Mucosa of descending colon (tissue), 3 donors: ENCODE data around the gene OTUD5. TPM values are rescaled to one million over a fixed set of nuclear protein-coding genes. Genes with fewer than 3 reads are reported as not detected.

Source experiments
- ATAC-seq: fragments of 200-7000 bp; cut with Tn5 transposase; one replicate; pipeline ENCODE4 v1.9.1; 2020; ENCODE audit warnings: mild to moderate bottlenecking, moderate library complexity
- DNase-seq, 3 donors: peaks; one replicate each; pipeline ENCODE4 v3.0.0-alpha.2; 2020
- H3K36me3 ChIP-seq: fragments of 200-600 bp; one replicate; pipeline ENCODE4 v1.8.0; 2021; ENCODE audit warnings: low read depth, mild to moderate bottlenecking
- H3K4me1 ChIP-seq: fragments of 200-600 bp; one replicate; pipeline ENCODE4 v1.8.0; 2021; ENCODE audit warnings: low read depth, mild to moderate bottlenecking
- H3K4me3 ChIP-seq: fragments of 200-600 bp; one replicate; pipeline ENCODE4 v1.8.0; 2021; ENCODE audit warnings: mild to moderate bottlenecking
- H3K9me3 ChIP-seq: fragments of 200-600 bp; one replicate; pipeline ENCODE4 v1.8.0; 2021; ENCODE audit warnings: mild to moderate bottlenecking
- intact Hi-C, 2 donors: fragments of 100-400 bp; cut with DNase I in 1 of 2; cut with micrococcal nuclease in 1 of 2; formaldehyde crosslinking; loops; one replicate each; pipeline versions ENCODE4 v1.11.0 to v1.11.1; 2022; cut with DNase I, micrococcal nuclease
- total RNA-seq, 3 donors: library from RNA; stranded (reverse); fragmentation: NEBNext Ultra II Directional in 2 of 3; extraction: Animal tissue kit (Norgen Biotek cat#: 25700) in 2 of 3; gene quantifications; one replicate each; pipeline versions ENCODE4 v1.2.1 to v1.2.4, GENCODE V29; 2021 to 2023
- TF ChIP-seq, protein P1 (sequence below): fragments of 200-600 bp; IDR thresholded peaks from one replicate; pipeline ENCODE4 v1.8.0; 2022; ENCODE audit warnings: antibody characterized with exemption, mild to moderate bottlenecking
- donor health status: DM: no; HTN: no; CAD: no; lungs with moderate emphysema.
- donor health status: DM: no; HTN: no; CAD: no.
- donor health status: DM: no; HTN: yes; CAD: no.

OTUD5 gene
- total RNA-seq, 3 donors from 2014 or later, result 43.6 to 56.5 (median 52.5) TPM

DNA sequence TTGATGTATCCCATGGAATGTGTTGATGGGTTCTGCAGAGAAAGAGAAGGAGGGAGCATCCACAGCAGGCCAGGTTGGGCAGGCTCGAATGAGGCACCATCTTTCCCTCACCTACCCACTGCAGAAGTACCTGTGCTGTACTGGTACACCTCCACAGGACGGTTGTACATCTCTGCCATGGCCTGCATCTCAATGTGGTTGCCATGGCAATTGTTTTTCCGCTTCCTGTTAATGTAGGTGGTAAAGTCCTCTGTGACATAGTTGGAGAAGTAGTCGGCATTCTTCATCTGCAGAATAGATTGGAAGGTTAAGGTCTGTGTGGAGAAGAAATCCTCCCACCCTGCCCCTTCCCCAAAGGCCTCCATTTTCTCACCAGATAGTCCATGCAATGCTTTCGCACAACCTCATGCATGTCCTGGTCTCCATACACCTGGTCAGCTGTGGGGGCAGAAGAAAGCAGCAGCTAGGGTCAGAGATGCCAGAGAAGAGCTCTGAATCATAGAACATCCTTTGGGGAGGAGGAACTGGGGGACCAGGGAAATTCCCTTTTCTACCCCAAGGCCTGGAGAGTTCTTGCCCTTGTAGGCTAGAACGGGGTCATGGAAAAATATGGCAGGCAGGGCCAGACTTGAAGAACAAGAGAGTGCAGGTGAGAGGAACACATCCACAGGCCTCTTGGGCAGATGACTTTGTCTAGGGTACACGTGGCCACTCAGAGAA is 22.7 kb downstream of the OTUD5 start:
- no peaks in the 10 kb centered on the region for H3K9me3 ChIP-seq
- TF ChIP-seq, protein P1, sequence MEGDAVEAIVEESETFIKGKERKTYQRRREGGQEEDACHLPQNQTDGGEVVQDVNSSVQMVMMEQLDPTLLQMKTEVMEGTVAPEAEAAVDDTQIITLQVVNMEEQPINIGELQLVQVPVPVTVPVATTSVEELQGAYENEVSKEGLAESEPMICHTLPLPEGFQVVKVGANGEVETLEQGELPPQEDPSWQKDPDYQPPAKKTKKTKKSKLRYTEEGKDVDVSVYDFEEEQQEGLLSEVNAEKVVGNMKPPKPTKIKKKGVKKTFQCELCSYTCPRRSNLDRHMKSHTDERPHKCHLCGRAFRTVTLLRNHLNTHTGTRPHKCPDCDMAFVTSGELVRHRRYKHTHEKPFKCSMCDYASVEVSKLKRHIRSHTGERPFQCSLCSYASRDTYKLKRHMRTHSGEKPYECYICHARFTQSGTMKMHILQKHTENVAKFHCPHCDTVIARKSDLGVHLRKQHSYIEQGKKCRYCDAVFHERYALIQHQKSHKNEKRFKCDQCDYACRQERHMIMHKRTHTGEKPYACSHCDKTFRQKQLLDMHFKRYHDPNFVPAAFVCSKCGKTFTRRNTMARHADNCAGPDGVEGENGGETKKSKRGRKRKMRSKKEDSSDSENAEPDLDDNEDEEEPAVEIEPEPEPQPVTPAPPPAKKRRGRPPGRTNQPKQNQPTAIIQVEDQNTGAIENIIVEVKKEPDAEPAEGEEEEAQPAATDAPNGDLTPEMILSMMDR, result no peak
- no peak for DNase-seq
- no peaks in the 10 kb centered on the region for H3K36me3 ChIP-seq
- no peaks in the 10 kb centered on the region for H3K4me1 ChIP-seq
- H3K4me3 ChIP-seq, result no peak overlapping the region
- ATAC-seq, result no peak
- intact Hi-C loops, result no loop called here

DNA sequence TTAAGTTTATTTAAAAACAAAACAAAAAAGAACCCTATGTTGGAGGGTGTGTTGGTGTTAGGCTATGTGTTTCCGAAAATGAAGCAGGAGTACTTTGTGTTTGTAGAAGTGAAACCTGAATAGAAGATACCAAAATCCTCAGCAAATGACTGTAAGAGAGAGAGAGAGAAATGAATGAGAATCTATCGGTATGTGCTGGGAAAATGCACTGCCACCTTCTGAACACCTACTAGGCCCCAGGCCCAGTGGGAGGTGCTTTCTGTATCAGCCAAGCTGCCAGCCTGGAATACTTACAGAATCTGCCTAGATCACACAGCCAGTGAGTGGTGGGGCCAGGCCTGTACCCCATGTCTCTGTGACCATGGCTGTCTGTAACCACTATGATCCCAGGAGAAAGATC is 23.6 kb downstream of the OTUD5 start:
- TF ChIP-seq, protein P1, result no peak
- no peaks in the 10 kb centered on the region for H3K36me3 ChIP-seq
- no peak overlapping the region for H3K4me3 ChIP-seq
- H3K9me3 ChIP-seq, result no peaks in the 10 kb centered on the region
- no peak for DNase-seq
- no peaks in the 10 kb centered on the region for H3K4me1 ChIP-seq
- ATAC-seq, result no peak
- intact Hi-C loops, result no loop called here

DNA sequence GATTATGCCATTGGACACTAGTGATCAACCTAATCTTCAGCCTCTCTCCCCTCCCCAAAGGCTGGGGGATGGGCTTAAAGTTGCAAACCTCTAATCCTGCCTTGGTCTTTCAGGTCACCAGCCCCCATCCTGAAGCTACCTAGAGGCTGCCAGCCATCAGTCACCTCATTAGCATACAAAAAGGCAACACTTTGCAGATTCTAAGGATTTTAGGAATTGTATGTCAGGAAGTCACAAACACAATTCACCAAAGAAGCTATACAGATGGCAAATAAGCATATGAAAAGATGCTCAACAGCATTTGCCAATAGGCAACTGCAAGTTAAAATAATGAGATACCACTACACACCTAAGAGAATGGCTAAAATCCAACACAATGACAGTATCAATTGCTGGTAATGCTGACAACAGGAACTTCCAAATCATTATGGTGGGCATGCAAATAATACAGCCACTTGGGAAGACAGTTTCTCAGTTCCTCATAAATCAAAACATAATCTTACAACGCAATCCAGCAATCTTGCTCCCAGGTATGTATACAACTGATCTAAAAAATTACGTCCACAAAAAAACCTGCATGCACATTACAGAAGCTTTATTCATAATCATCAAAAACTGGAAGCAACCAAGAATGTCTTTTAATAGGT is 29.5 kb downstream of the OTUD5 start:
- no peak for ATAC-seq
- TF ChIP-seq, protein P1, result no peak
- intact Hi-C loops, result no loop called here
- no peak for DNase-seq
- H3K4me1 ChIP-seq, result no peaks in the 10 kb centered on the region
- H3K9me3 ChIP-seq, result no peaks in the 10 kb centered on the region
- no peaks in the 10 kb centered on the region for H3K36me3 ChIP-seq
- no peak overlapping the region for H3K4me3 ChIP-seq

DNA sequence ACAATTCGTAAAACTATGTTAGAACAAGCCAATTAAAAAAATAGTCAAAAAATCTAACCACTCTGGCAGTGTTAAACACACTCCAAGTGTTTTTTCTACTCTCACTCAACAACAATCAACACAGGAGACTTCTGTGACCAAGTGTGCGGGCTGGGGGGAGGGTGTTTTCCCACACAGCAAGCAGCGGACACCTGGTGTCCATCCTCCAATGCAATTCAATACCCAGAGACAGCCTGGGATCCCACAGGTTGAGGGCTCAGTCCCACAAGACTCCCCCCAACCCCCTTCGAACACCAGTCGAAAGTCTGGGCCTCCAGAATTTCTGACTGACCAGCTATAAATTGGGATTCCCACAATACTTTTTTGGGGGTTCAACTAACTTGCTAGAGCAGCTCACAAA is 30.3 kb downstream of the OTUD5 start:
- intact Hi-C loops, result no loop called here
- H3K4me1 ChIP-seq, result no peaks in the 10 kb centered on the region
- no peak for DNase-seq
- no peak overlapping the region for H3K4me3 ChIP-seq
- TF ChIP-seq, protein P1, result no peak
- no peaks in the 10 kb centered on the region for H3K9me3 ChIP-seq
- no peaks in the 10 kb centered on the region for H3K36me3 ChIP-seq
- ATAC-seq, result no peak

GRCh38 chrX:48924270-48924669 is 33.1 kb downstream of the OTUD5 start:
- Histone ChIP-seq H3K4me1 (no peaks in the 10 kb centered on the region), H3K9me3 (no peaks in the 10 kb centered on the region), H3K36me3 (no peaks in the 10 kb centered on the region), H3K4me3 (no peak overlapping the region)
- intact Hi-C loops, result no loop called here
- ATAC-seq (no peak), DNase-seq (no peak)
- TF ChIP-seq, protein P1, result no peak
